Central memory CD8-positive, alpha-beta T cell (primary cell): ENCODE results near the gene SNAPC3.
"Not testable (repeated sequence)": the region's sequence is repeated elsewhere in the genome, so short reads cannot be mapped to it uniquely, and the experiment has no call there.

Experiments used
- ATAC-seq: fragments of 150-1000 bp; cut with Tn5 transposase; replicated peaks from 2 replicates; pipeline ENCODE4 v1.10.0; 2022; ENCODE audit warnings: mild to moderate bottlenecking, moderate FRiP score, moderate number of reproducible peaks; ENCODE audit not compliant: poor library complexity, severe bottlenecking; ENCODE audit errors: extremely low read depth
- DNase-seq, 2 donors: peaks; one replicate each; pipeline ENCODE4 v3.0.0; 2021; ENCODE audit warnings: low spot score in 2 of 2
- H3K27ac Mint-ChIP-seq: one replicate; pipeline ENCODE4 v1.8.0; 2022; ENCODE audit warnings: low read depth, mild to moderate bottlenecking, moderate library complexity, mixed read lengths
- H3K27me3 Mint-ChIP-seq: one replicate; pipeline ENCODE4 v1.8.0; 2022; ENCODE audit warnings: mixed read lengths
- H3K36me3 Mint-ChIP-seq: one replicate; pipeline ENCODE4 v1.8.0; 2022; ENCODE audit warnings: mild to moderate bottlenecking, moderate library complexity, mixed read lengths; ENCODE audit not compliant: insufficient read depth
- H3K4me1 Mint-ChIP-seq: one replicate; pipeline ENCODE4 v1.8.0; 2022; ENCODE audit warnings: mixed read lengths
- H3K4me3 Mint-ChIP-seq: one replicate; pipeline ENCODE4 v1.8.0; 2022; ENCODE audit warnings: mild to moderate bottlenecking, moderate library complexity, mixed read lengths
- H3K9me3 Mint-ChIP-seq: one replicate; pipeline ENCODE4 v1.8.0; 2022; ENCODE audit warnings: mixed read lengths

Gene SNAPC3

DNA sequence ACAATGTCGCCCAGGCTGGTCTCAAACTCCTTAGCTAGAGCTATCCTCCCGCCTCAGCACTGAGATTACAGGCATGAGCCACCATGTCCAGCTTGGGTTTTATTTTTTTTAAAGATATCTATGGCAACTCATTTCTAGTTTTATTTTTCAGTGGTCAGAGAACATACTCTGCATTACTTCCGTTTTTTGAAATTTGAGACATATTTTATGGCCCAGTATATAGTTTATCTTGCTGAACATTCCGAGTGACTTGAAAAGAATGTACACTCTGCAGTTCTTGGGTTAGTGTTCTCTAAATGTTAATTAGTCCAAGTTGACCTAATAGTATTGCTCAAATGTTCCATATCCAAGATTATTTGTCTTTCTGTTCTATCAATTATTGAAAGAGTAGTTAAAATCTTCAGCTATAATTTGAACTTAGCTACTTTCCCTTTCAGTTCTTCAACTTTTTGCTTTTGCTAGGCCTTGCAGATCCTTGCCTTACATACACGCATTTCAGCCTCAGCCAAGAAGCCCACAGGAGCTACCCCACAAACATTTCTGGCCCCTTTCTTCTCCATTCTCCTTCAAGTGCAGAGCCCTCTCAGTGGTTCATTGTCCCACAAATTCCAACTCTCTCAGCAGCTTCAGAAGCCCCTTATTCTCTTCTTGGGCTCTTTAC is 22.3 kb upstream of the SNAPC3 start:
- Mint-ChIP-seq H3K4me3 (no peak overlapping the region), H3K4me1 (no peaks in the 10 kb centered on the region), H3K36me3 (no peaks in the 10 kb centered on the region), H3K27ac (no peak overlapping the region), H3K27me3 (no peaks in the 10 kb centered on the region), H3K9me3 (no peaks in the 10 kb centered on the region)
- no peak for DNase-seq
- ATAC-seq: no peak

DNA sequence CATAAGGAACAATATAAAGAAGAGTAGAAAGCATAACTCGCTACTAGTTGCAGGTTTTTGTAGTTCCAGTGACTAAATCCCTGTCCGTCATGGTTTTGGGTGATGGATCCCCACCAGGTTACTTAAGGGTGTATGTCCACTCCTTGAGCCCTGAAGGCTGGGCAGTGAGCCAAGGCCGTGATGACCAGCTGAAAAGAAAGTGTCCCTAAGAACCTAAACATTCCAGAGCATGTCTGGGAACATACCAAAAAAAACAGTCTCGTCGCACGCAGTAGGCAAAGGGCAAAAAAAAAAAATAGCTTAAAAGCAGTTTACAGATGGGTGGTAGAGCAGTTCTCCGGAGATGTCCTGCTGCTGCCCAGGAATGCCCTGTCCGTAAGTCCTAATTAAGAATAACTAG is 21.4 kb upstream of the SNAPC3 start:
- H3K4me3 Mint-ChIP-seq: no peak overlapping the region
- H3K4me1 Mint-ChIP-seq: no peaks in the 10 kb centered on the region
- H3K27me3 Mint-ChIP-seq: no peaks in the 10 kb centered on the region
- ATAC-seq (no peak), DNase-seq (no peak)
- no peak overlapping the region for H3K27ac Mint-ChIP-seq
- H3K36me3 Mint-ChIP-seq: no peaks in the 10 kb centered on the region
- H3K9me3 Mint-ChIP-seq: no peaks in the 10 kb centered on the region

DNA sequence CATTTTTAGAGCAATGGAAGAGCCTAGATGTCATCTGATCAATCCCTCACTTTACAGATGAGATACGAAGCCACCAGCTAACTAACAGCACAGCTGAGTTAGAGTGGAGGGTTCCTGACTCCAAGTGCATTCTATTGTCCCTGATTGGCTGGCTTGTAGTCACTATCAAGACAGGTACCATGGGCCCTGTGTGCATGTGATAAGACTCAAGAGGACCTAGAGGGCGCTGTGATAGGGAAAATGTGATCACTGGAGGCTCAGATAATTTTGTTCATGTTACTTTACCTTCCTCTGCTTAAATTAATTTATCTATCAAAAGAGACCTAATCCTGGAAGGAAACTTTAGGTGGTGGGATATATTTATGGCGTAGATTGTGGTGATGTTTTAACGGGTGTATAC is 19.5 kb upstream of the SNAPC3 start:
- Mint-ChIP-seq H3K27ac (no peak overlapping the region), H3K36me3 (no peaks in the 10 kb centered on the region), H3K27me3 (no peaks in the 10 kb centered on the region), H3K4me1 (no peaks in the 10 kb centered on the region), H3K4me3 (no peak overlapping the region), H3K9me3 (no peaks in the 10 kb centered on the region)
- DNase-seq (no peak), ATAC-seq (no peak)

DNA sequence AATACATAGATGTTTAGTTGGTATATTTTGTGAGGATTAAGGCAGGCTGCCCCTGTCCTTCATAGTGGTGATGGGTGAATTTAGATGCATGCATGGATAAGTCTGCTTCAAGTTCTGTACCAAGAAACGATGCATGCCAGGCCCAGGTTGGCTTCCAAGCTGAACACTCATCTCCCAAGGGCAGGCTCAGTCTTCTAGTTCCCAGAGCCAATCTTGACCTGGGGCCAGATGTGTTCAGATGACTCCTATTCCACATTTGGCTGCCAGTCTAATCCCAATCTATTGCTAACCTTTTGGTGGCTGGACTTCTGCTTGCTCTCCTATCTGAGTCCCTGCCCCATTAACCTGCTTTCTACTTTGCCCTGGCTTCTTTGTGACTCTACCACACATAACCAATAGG is 18.5 kb upstream of the SNAPC3 start:
- H3K27me3 Mint-ChIP-seq: no peaks in the 10 kb centered on the region
- no peak for ATAC-seq
- no peaks in the 10 kb centered on the region for H3K36me3 Mint-ChIP-seq
- H3K4me3 Mint-ChIP-seq: no peak overlapping the region
- no peak for DNase-seq
- H3K4me1 Mint-ChIP-seq: no peaks in the 10 kb centered on the region
- H3K27ac Mint-ChIP-seq: no peak overlapping the region
- no peaks in the 10 kb centered on the region for H3K9me3 Mint-ChIP-seq

DNA sequence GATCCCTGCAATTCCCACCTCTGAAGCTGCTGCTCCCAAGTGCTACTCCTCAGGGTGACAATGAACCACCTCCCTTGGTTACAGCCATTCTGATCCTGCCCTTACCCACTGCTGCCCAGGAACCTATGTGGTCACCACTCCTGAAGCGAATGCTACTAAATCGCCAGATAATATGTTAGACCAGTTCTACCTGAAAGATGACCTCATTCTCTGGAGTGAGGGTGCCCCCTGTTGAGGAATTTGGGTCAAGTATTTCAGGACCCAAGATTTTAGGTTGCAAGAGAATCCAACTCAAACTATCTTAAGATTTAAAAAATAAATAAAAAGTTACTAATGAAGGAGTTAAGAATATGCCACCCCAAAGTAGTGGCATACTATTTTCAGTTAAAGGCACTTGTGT is 5.8 kb upstream of the SNAPC3 start:
- Mint-ChIP-seq H3K4me3 (no peak overlapping the region), H3K27ac (no peak overlapping the region), H3K36me3 (peaks cover 1% of the 10 kb centered on the region), H3K27me3 (no peaks in the 10 kb centered on the region), H3K4me1 (peaks cover 8% of the 10 kb centered on the region), H3K9me3 (no peaks in the 10 kb centered on the region)
- DNase-seq: peak in 1 of 2 donors; percentile 27
- ATAC-seq: no peak

DNA sequence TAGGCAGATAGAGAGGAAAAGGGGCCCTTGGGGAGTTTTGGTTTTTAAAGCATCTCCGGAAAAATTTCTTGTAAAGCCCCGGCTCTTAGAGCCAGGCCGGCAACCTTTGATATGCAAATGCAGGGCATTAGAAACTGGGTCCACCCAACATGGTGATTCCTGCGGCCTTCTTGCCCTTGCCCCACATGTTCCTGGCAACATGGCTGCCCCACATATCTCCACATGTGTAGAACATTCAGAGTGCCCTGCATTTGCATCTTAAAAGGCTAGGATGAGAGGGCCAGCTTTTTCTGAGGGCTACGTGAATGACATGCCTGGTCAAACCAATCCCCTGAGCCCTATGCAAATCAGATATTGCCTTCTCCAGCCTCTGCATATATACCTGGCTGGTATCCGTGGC is 5.0 kb upstream of the SNAPC3 start:
- peaks cover 9% of the 10 kb centered on the region for H3K36me3 Mint-ChIP-seq
- no peak overlapping the region for H3K27ac Mint-ChIP-seq
- ATAC-seq: no peak
- peaks cover 7% of the 10 kb centered on the region for H3K4me1 Mint-ChIP-seq
- H3K27me3 Mint-ChIP-seq: no peaks in the 10 kb centered on the region
- no peak overlapping the region for H3K4me3 Mint-ChIP-seq
- DNase-seq: no peak
- H3K9me3 Mint-ChIP-seq: no peaks in the 10 kb centered on the region

DNA sequence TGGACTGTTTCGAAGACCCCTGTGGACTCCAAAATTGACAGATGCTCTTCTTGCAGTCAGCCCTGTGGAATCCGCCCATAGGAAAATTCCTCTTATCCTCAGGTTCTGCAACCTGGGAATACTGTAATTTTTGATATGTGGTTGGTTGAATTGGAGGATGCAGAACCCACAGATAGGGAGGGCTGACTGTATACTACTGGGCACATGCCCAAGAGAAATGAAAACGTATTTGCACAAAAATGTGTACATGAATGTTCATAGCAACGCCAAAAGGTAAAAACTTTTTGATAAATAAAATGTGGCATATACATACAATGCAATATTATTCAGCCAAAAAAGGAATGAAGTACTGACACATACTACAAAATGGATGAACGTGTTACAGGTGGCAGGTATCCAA is 1.9 kb upstream of the SNAPC3 start:
- Mint-ChIP-seq H3K9me3 (no peaks in the 10 kb centered on the region), H3K4me1 (peaks cover 20% of the 10 kb centered on the region), H3K36me3 (peaks cover 24% of the 10 kb centered on the region), H3K27me3 (no peaks in the 10 kb centered on the region), H3K4me3 (no peak overlapping the region), H3K27ac (no peak overlapping the region)
- no peak for ATAC-seq
- DNase-seq: no peak

DNA sequence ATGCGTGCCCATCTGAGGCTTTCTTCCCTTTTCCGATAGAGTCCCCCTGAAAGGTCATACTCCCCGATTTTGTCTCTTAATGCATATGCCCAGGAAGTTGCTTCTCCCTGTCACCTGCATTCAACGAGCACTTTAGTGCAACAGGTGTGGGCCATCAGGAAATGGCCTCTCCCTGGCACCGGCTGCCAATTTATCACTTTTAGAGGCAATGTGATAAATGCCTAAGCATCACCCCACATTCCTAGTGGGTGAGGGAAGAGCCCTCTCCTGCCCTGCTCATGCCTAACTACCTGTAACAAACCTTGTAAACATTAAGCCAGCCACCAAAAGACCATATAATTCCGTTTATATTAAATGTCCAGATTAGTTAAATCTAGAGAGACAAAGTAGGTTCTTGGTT is 1.1 kb upstream of the SNAPC3 start:
- Mint-ChIP-seq H3K4me1 (peaks cover 26% of the 10 kb centered on the region), H3K36me3 (peaks cover 30% of the 10 kb centered on the region), H3K27me3 (no peaks in the 10 kb centered on the region), H3K9me3 (no peaks in the 10 kb centered on the region), H3K4me3 (peak overlapping the region; percentile 92), H3K27ac (peak overlapping the region; percentile 70)
- DNase-seq (no peak), ATAC-seq (no peak)

DNA sequence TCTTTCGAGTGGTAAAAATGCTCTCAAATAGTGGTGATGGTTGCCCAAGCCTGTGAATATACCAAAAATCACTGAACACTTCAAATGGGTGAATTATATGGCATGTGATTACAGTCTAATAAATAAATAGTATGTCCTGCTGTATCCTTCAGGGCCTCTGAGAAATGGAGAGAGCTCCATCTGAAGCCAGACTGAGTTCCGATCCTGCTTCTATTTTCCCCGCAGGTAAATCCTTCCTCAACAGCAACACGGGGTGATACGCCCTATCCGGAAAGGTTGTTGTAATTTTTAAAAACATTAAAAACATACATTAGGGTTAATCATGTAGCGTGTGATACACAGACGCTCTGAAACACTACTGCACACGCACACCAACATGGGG is 695 bp upstream of the SNAPC3 start:
- Mint-ChIP-seq H3K4me1 (peaks cover 27% of the 10 kb centered on the region), H3K4me3 (peak overlapping the region; percentile 92), H3K27me3 (no peaks in the 10 kb centered on the region), H3K36me3 (peaks cover 30% of the 10 kb centered on the region), H3K27ac (peak overlapping the region; percentile 70), H3K9me3 (no peaks in the 10 kb centered on the region)
- no peak for DNase-seq
- peak; percentile 2 for ATAC-seq

DNA sequence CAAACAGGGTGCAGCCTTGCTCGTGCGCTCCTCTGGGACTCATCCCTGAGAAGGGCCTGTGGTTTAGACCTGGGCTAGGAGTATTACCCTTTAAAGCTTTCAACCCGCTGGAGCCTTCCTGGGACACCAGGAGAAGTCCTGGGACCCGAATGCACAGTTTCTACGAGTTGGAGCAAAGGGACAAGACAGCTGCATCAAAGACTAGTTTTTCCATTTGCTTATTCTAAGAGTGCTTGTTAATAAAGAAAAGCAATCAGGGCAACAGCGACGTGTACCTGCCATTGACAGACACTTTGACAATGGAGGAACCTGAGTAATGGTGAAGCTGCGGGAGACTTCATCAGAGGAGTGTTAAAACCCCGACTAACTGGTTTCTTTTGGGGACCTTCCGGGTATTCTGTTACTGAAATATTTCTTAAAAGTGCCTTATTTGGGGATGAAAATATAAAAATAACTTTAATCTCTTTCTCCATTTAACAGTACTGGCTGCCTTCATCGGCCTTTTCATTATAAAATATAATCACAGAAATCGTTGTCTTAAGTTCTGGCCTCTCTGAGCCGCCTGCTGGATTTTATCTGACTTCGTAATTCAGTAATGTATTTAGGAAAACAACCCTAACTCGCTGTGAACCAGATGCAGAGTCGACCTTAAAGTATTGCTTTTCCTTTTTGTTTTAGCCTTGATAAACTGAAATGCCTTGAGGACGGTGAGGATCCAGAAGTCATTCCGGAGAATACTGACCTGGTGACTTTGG is 732 bp downstream of the SNAPC3 start:
- H3K27me3 Mint-ChIP-seq: no peaks in the 10 kb centered on the region
- peaks cover 30% of the 10 kb centered on the region for H3K36me3 Mint-ChIP-seq
- H3K27ac Mint-ChIP-seq: peak overlapping the region; percentile 70
- ATAC-seq: peak; percentile 16
- peaks cover 29% of the 10 kb centered on the region for H3K4me1 Mint-ChIP-seq
- H3K9me3 Mint-ChIP-seq: no peaks in the 10 kb centered on the region
- peak overlapping the region; percentile 92 for H3K4me3 Mint-ChIP-seq
- no peak for DNase-seq

DNA sequence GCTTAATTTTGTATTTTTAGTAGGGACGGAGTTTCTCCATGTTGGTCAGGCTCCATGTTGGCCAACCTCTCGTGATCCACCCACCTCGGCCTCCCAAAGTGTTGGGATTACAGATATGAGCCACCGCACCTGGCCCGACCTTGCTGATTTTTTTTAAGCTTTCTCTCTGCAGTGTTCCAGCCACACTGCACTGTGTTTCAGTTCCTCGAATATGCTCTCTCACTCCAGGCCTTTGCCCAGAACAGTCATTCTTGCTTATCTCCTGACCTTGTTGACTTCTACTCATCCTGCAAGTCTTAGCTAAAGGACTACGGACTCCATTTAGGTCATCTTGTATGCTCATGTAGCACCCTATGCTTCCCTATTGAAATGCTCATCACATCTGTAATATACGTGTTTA is 3.3 kb downstream of the SNAPC3 start:
- no peaks in the 10 kb centered on the region for H3K27me3 Mint-ChIP-seq
- H3K36me3 Mint-ChIP-seq: peaks cover 34% of the 10 kb centered on the region
- ATAC-seq (no peak), DNase-seq (no peak)
- peaks cover 53% of the 10 kb centered on the region for H3K4me1 Mint-ChIP-seq
- no peak overlapping the region for H3K27ac Mint-ChIP-seq
- no peaks in the 10 kb centered on the region for H3K9me3 Mint-ChIP-seq
- H3K4me3 Mint-ChIP-seq: no peak overlapping the region

DNA sequence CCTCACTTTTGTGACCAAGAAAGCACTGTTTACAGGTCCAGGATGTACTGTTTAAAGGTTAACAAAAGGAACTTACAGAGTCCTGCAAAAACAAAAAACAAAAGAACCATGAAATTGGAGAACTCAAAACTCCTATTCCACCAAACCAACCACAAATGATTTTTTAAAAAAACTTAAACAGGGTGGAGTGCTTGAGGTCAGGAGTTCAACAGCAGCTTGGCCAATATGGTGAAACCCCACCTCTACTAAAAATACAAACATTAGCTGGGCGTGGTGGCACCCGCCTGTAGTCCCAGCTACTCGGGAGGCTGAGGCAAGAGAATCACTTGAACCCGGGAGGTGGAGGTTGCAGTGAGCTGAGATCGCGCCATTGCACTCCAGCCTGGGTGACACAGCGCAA is 5.0 kb downstream of the SNAPC3 start:
- not testable (repeated sequence) for DNase-seq, H3K27me3 Mint-ChIP-seq, ATAC-seq, H3K27ac Mint-ChIP-seq, H3K9me3 Mint-ChIP-seq, H3K4me3 Mint-ChIP-seq
- Mint-ChIP-seq H3K36me3 (peaks cover 26% of the 10 kb centered on the region), H3K4me1 (peaks cover 60% of the 10 kb centered on the region)
